Adrenal gland (tissue), 12 donors: ENCODE results near the gene BRAP. TPM values are rescaled to one million over a fixed set of nuclear protein-coding genes. Genes with fewer than 3 reads are reported as not detected.
A peak's percentile ranks its signal among the peaks of the same experiment; 100 is the strongest.

ENCODE experiments used
- DNase-seq, 7 donors: peaks; one replicate each; pipeline ENCODE4 v3.0.0-alpha.2; 2019 to 2020
- H3K27ac ChIP-seq, 5 donors: fragments of 200-600 bp; sonication (generic) in 4 of 5; 1 replicate in 3 of 5; 2 replicates in 2 of 5; pipeline versions ENCODE4 v1.5.1 to v1.8.0; 2016 to 2020; ENCODE audit warnings: mild to moderate bottlenecking in 1 of 5
- H3K27me3 ChIP-seq: fragments of 200-600 bp; 2 replicates; pipeline ENCODE4 v1.8.0; 2021
- H3K36me3 ChIP-seq, 2 donors: fragments of 200-600 bp; replicated peaks in 1 of 2; 1 replicate in 1 of 2; 2 replicates in 1 of 2; pipeline versions ENCODE4 v1.5.1 to v1.8.0; 2018 to 2022
- H3K4me1 ChIP-seq, 2 donors: fragments of 200-600 bp; replicated peaks in 1 of 2; 1 replicate in 1 of 2; 2 replicates in 1 of 2; pipeline versions ENCODE4 v1.5.1 to v1.8.0; 2018 to 2021
- H3K4me3 ChIP-seq, 4 donors: fragments of 200-600 bp; sonication (generic) in 3 of 4; one replicate each; pipeline ENCODE4 v1.5.1; 2016 to 2018
- H3K9me3 ChIP-seq, 3 donors: fragments of 200-600 bp; sonication (generic) in 1 of 3; replicated peaks in 1 of 3; 1 replicate in 2 of 3; 2 replicates in 1 of 3; pipeline versions ENCODE4 v1.5.1 to v1.8.0; 2016 to 2021
- CTCF ChIP-seq, 6 experiments: fragments of 450-650 bp in 4 of 6; fragments of 200-600 bp in 2 of 6; sonication (generic) in 1 of 6; IDR thresholded peaks; 1 replicate in 5 of 6; 2 replicates in 1 of 6; pipeline versions ENCODE4 v1.5.1 to v1.8.0; 2016 to 2021; ENCODE audit warnings: antibody characterized with exemption in 6 of 6, mild to moderate bottlenecking in 2 of 6, moderate library complexity in 1 of 6
- POLR2A ChIP-seq, 2 donors: fragments of 450-650 bp; IDR thresholded peaks; one replicate each; pipeline ENCODE4 v1.6.1; 2017; ENCODE audit warnings: antibody characterized with exemption in 2 of 2, mild to moderate bottlenecking in 2 of 2, moderate library complexity in 1 of 2
- WGBS, 4 donors: extraction: QIAGEN DNeasy Blood & Tissue Kit in 2 of 4; methylation state at CpG; one replicate each; pipeline versions ENCODE4 v1.1.5 to v1.1.7; 2013 to 2017; 5-methylcytosine and 5-hydroxymethylcytosine counted together
- intact Hi-C, 2 donors: fragments of 100-400 bp; cut with DNase I; formaldehyde crosslinking; loops; one replicate each; pipeline versions ENCODE4 v1.14.1 to v1.15.0; 2022 to 2023
- polyA plus RNA-seq, 3 donors: library from polyadenylated mRNA; stranded (reverse); fragments of 200-250 nt in 2 of 3; fragments of 350-450 nt in 1 of 3; fragmentation: Illumina TruSeq in 1 of 3; extraction: RNeasy Lipid Tissue Mini Kit (QIAGEN cat#74804) in 1 of 3; gene quantifications; one replicate each; pipeline ENCODE4 v1.2.3, GENCODE V29; 2013 to 2014
- total RNA-seq, 9 donors: library from RNA; depleted of rRNA in 4 of 9; stranded (reverse); fragments of >200 nt in 4 of 9; fragments of 120-200 nt in 1 of 9; fragmentation: NEBNext Ultra II Directional in 1 of 9; extraction: Animal tissue kit (Norgen Biotek cat#: 25700) in 1 of 9; gene quantifications; one replicate each; pipeline versions ENCODE4 v1.1.0 to v1.2.4, GENCODE V29; 2013 to 2023
- donor health status: healthy with polysubstance abuse.
- donor health status: Bipolar disorder and iron deficiency.
- donor health status: DM: yes; HTN: yes; CAD: no.
- donor health status: DM: no; HTN: no; CAD: no.
- donor health status: DM: no; HTN: no; CAD: no.
- donor health status: DM: yes; HTN: yes; CAD: no.

The BRAP gene
- total and polyA plus RNA-seq, 12 donors = 8.6 to 31.0 (median 20.4) TPM

- no peaks in the 10 kb centered on the region for H3K9me3 ChIP-seq
- TF ChIP-seq CTCF (IDR thresholded peaks at IDR 0.05) = no peak
- no peak for TF ChIP-seq POLR2A (IDR thresholded peaks at IDR 0.05)
- no peak overlapping the region for H3K4me3 ChIP-seq
- no peaks in the 10 kb centered on the region for H3K4me1 ChIP-seq
- H3K36me3 ChIP-seq = peaks cover 0 to 41% of the 10 kb centered on the region in 2 donors
- H3K27ac ChIP-seq = no peak overlapping the region
- H3K27me3 ChIP-seq = no peaks in the 10 kb centered on the region
- intact Hi-C loops = no loop called here
- 88 to 98% (median 89%) methylated on average over 5 of the region's 5 CpGs for WGBS, 4 donors
- DNase-seq = no peak
These were observed 8.1 kb upstream of the BRAP start for GRCh38 chr12:111693818-111694217.

GRCh38 chr12:111692575-111693210 lies 6.9 kb upstream of the BRAP start:
- H3K4me3 ChIP-seq = no peak overlapping the region
- TF ChIP-seq POLR2A (IDR thresholded peaks at IDR 0.05) (no peak), CTCF (IDR thresholded peaks at IDR 0.05) (no peak)
- H3K27ac ChIP-seq = no peak overlapping the region
- WGBS, 4 donors = 86 to 92% (median 90%) methylated on average over 14 to 15 of the region's 15 CpGs
- H3K27me3 ChIP-seq = no peaks in the 10 kb centered on the region
- intact Hi-C loops = no loop called here
- peaks cover 0 to 38% of the 10 kb centered on the region in 2 donors for H3K36me3 ChIP-seq
- H3K9me3 ChIP-seq = no peaks in the 10 kb centered on the region
- DNase-seq = no peak
- H3K4me1 ChIP-seq = peaks cover 0 to under 1% of the 10 kb centered on the region in 2 donors

- Histone ChIP-seq H3K9me3 (no peaks in the 10 kb centered on the region), H3K4me3 (no peak overlapping the region), H3K27me3 (no peaks in the 10 kb centered on the region), H3K36me3 (peaks cover 0 to 36% of the 10 kb centered on the region in 2 donors), H3K4me1 (peaks cover 0 to 14% of the 10 kb centered on the region in 2 donors), H3K27ac (no peak overlapping the region)
- 92 to 98% (median 97%) methylated on average over 3 of the region's 3 CpGs for WGBS, 4 donors
- intact Hi-C loops = no loop called here
- DNase-seq = no peak
- TF ChIP-seq POLR2A (IDR thresholded peaks at IDR 0.05) (no peak), CTCF (IDR thresholded peaks at IDR 0.05) (no peak)
These were observed 5.5 kb upstream of the BRAP start for GRCh38 chr12:111691262-111691661.

GRCh38 chr12:111687952-111688351 lies 2.2 kb upstream of the BRAP start:
- Histone ChIP-seq H3K9me3 (no peaks in the 10 kb centered on the region), H3K36me3 (peaks cover 0 to 3% of the 10 kb centered on the region in 2 donors), H3K4me1 (peaks cover 16 to 32% of the 10 kb centered on the region in 2 donors), H3K27ac (peak overlapping the region in 1 of 5 donors; percentile 3), H3K4me3 (no peak overlapping the region), H3K27me3 (no peaks in the 10 kb centered on the region)
- intact Hi-C loops = no loop called here
- WGBS, 4 donors = 81 to 84% (median 83%) methylated on average over 10 of the region's 10 CpGs
- TF ChIP-seq POLR2A (IDR thresholded peaks at IDR 0.05) (no peak), CTCF (IDR thresholded peaks at IDR 0.05) (no peak)
- DNase-seq = no peak
